CD14-positive monocyte (primary cell): ENCODE measurements around the gene MRTFB. TPM values are rescaled to one million over a fixed set of nuclear protein-coding genes. Genes with fewer than 3 reads are reported as not detected.

Experiments
- DNase-seq, 3 donors: peaks; one replicate each; pipeline ENCODE4 v3.0.0-alpha.2; 2011 to 2022
- H2AFZ ChIP-seq: 2 replicates; pipeline ENCODE4 v1.6.0; 2012; ENCODE audit warnings: mild to moderate bottlenecking, low read depth, low read length, inconsistent platforms; ENCODE audit not compliant: insufficient read depth, poor library complexity, severe bottlenecking
- H3K27ac ChIP-seq, 2 donors: 1 replicate in 1 of 2; 2 replicates in 1 of 2; pipeline ENCODE4 v1.5.1; 2012 to 2013; ENCODE audit warnings: low read length in 2 of 2, control low read depth in 1 of 2, inconsistent platforms in 1 of 2, low read depth in 1 of 2, mild to moderate bottlenecking in 1 of 2
- H3K27me3 ChIP-seq, 2 donors: one replicate each; pipeline versions ENCODE4 v1.6.0 to v1.6.1; 2011 to 2013; ENCODE audit warnings: low read length in 2 of 2; ENCODE audit not compliant: control insufficient read depth in 2 of 2, insufficient read depth in 2 of 2
- H3K36me3 ChIP-seq, 2 donors: replicated peaks in 1 of 2; 1 replicate in 1 of 2; 2 replicates in 1 of 2; pipeline versions ENCODE4 v1.5.1 to v1.6.1; 2012 to 2013; ENCODE audit warnings: low read length in 2 of 2, control low read depth in 1 of 2, inconsistent platforms in 1 of 2, mild to moderate bottlenecking in 1 of 2; ENCODE audit not compliant: insufficient read depth in 2 of 2, control insufficient read depth in 1 of 2
- H3K4me1 ChIP-seq, 2 donors: 1 replicate in 1 of 2; 2 replicates in 1 of 2; pipeline versions ENCODE4 v1.5.1 to v1.6.1; 2012 to 2013; ENCODE audit warnings: low read length in 2 of 2, control low read depth in 1 of 2, inconsistent platforms in 1 of 2, mild to moderate bottlenecking in 1 of 2, moderate library complexity in 1 of 2; ENCODE audit not compliant: insufficient read depth in 2 of 2, control insufficient read depth in 1 of 2
- H3K4me2 ChIP-seq: replicated peaks from 2 replicates; pipeline ENCODE3; 2012; ENCODE audit warnings: low read length, moderate library complexity, mild to moderate bottlenecking; ENCODE audit not compliant: poor library complexity, severe bottlenecking; ENCODE audit errors: extremely low read depth
- H3K4me3 ChIP-seq, 3 experiments: fragments of 200-600 bp in 1 of 3; sonication (generic) in 1 of 3; replicated peaks in 1 of 3; 1 replicate in 2 of 3; 2 replicates in 1 of 3; pipeline ENCODE4 v1.5.1; 2011 to 2013; ENCODE audit warnings: low read length in 3 of 3, mild to moderate bottlenecking in 3 of 3, control low read depth in 2 of 3, low read depth in 2 of 3, inconsistent platforms in 1 of 3, moderate library complexity in 1 of 3
- H3K79me2 ChIP-seq: 2 replicates; pipeline ENCODE4 v1.6.0; 2012; ENCODE audit warnings: mild to moderate bottlenecking, control low read depth, inconsistent platforms, low read length, moderate library complexity; ENCODE audit not compliant: insufficient read depth
- H3K9ac ChIP-seq: 2 replicates; pipeline ENCODE4 v1.6.0; 2017; ENCODE audit warnings: low read length, mild to moderate bottlenecking; ENCODE audit not compliant: insufficient read depth, poor library complexity, severe bottlenecking
- H3K9me3 ChIP-seq, 2 donors: replicated peaks in 1 of 2; 1 replicate in 1 of 2; 2 replicates in 1 of 2; pipeline versions ENCODE4 v1.5.1 to v1.6.1; 2012 to 2013; ENCODE audit warnings: low read length in 2 of 2, control low read depth in 1 of 2; ENCODE audit not compliant: control insufficient read depth in 1 of 2, insufficient read depth in 1 of 2
- H4K20me1 ChIP-seq: 2 replicates; pipeline ENCODE4 v1.6.0; 2012; ENCODE audit warnings: mild to moderate bottlenecking, low read length, control low read depth, moderate library complexity; ENCODE audit not compliant: insufficient read depth
- H3K27ac Mint-ChIP-seq, 7 donors: one replicate each; pipeline ENCODE4 v1.8.0; 2020; ENCODE audit warnings: mild to moderate bottlenecking in 7 of 7, mixed read lengths in 7 of 7, moderate library complexity in 6 of 7, inconsistent platforms in 2 of 7
- H3K27me3 Mint-ChIP-seq, 3 donors: one replicate each; pipeline ENCODE4 v1.8.0; 2021 to 2022; ENCODE audit warnings: low read depth in 3 of 3, mild to moderate bottlenecking in 3 of 3, mixed read lengths in 3 of 3, moderate library complexity in 3 of 3, inconsistent platforms in 1 of 3
- H3K36me3 Mint-ChIP-seq, 2 donors: one replicate each; pipeline ENCODE4 v1.8.0; 2020; ENCODE audit warnings: mixed read lengths in 2 of 2, inconsistent platforms in 1 of 2, mild to moderate bottlenecking in 1 of 2
- H3K4me1 Mint-ChIP-seq: one replicate; pipeline ENCODE4 v1.8.0; 2020; ENCODE audit warnings: mild to moderate bottlenecking, mixed read lengths
- H3K4me3 Mint-ChIP-seq, 2 donors: one replicate each; pipeline ENCODE4 v1.8.0; 2020; ENCODE audit warnings: mild to moderate bottlenecking in 2 of 2, mixed read lengths in 2 of 2, moderate library complexity in 1 of 2
- H3K9me3 Mint-ChIP-seq, 7 donors: one replicate each; pipeline ENCODE4 v1.8.0; 2020 to 2022; ENCODE audit warnings: mixed read lengths in 7 of 7, mild to moderate bottlenecking in 6 of 7, moderate library complexity in 6 of 7, inconsistent platforms in 2 of 7
- intact Hi-C, 2 donors: fragments of 100-400 bp; cut with micrococcal nuclease; formaldehyde crosslinking; loops; one replicate each; pipeline versions ENCODE4 v1.15.0 to v1.15.1; 2023
- polyA plus RNA-seq, 3 donors: library from polyadenylated mRNA; depleted of rRNA in 1 of 3; unstranded in 2 of 3; stranded (reverse) in 1 of 3; fragments of 300-500 nt in 2 of 3; fragments of >200 nt in 1 of 3; fragmentation: Illumina TruSeq in 2 of 3; gene quantifications; 1 replicate in 2 of 3; 2 replicates in 1 of 3; pipeline ENCODE4 v1.2.3, GENCODE V29; 2012 to 2021
- TF ChIP-seq, protein P1 (sequence below): fragments of 200-600 bp; IDR thresholded peaks from one replicate; pipeline ENCODE4 v1.8.0; 2022; ENCODE audit warnings: antibody characterized with exemption, mild to moderate bottlenecking

MRTFB gene
- polyA plus RNA-seq, 3 donors = 0.69 to 1.4 (median 0.87) TPM

DNA sequence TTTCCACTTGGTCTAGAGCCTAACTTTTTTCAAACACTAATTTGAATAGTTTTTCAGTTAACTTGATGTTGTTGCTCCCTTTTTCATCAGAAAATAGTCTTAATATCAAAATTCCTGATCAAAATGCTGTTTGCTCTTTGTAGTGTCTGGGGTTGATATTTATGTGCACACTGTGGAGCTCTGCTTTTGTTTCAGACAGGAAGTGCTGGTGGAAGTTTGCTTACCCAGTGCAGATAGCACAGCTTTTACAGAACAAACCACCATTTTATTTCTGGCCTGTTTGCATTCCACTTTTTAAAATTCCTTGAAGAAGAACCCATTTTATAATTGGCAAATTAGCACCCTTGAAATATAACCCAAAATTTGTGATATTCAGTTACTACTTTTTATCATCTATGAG is 125.4 kb downstream of the MRTFB start:
- H3K27ac ChIP-seq = peak overlapping the region in 1 of 2 donors; percentile 37
- H3K27me3 ChIP-seq = no peaks in the 10 kb centered on the region
- H3K4me3 Mint-ChIP-seq = no peak overlapping the region
- TF ChIP-seq, protein P1, sequence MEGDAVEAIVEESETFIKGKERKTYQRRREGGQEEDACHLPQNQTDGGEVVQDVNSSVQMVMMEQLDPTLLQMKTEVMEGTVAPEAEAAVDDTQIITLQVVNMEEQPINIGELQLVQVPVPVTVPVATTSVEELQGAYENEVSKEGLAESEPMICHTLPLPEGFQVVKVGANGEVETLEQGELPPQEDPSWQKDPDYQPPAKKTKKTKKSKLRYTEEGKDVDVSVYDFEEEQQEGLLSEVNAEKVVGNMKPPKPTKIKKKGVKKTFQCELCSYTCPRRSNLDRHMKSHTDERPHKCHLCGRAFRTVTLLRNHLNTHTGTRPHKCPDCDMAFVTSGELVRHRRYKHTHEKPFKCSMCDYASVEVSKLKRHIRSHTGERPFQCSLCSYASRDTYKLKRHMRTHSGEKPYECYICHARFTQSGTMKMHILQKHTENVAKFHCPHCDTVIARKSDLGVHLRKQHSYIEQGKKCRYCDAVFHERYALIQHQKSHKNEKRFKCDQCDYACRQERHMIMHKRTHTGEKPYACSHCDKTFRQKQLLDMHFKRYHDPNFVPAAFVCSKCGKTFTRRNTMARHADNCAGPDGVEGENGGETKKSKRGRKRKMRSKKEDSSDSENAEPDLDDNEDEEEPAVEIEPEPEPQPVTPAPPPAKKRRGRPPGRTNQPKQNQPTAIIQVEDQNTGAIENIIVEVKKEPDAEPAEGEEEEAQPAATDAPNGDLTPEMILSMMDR = no peak
- peaks cover 37% of the 10 kb centered on the region for H3K4me1 Mint-ChIP-seq
- H3K4me3 ChIP-seq = no peak overlapping the region
- H3K27ac Mint-ChIP-seq = peak overlapping the region in 3 of 7 donors; percentile 11 to 49 (median 13)
- H3K4me1 ChIP-seq = peaks cover 25 to 35% of the 10 kb centered on the region in 2 donors
- no peaks in the 10 kb centered on the region for H3K79me2 ChIP-seq
- H3K27me3 Mint-ChIP-seq = peaks cover 0 to 2% (median 0%) of the 10 kb centered on the region in 3 donors
- H3K36me3 ChIP-seq = no peaks in the 10 kb centered on the region
- H3K9me3 ChIP-seq = no peaks in the 10 kb centered on the region
- peaks cover 0 to 1% (median 0%) of the 10 kb centered on the region in 7 donors for H3K9me3 Mint-ChIP-seq
- no peak for DNase-seq
- no peaks in the 10 kb centered on the region for H3K36me3 Mint-ChIP-seq
- intact Hi-C loops = no loop called here
- no peak overlapping the region for H3K9ac ChIP-seq
- no peaks in the 10 kb centered on the region for H4K20me1 ChIP-seq
- H3K4me2 ChIP-seq = no peak overlapping the region
- H2AFZ ChIP-seq = peak overlapping the region; percentile 41

DNA sequence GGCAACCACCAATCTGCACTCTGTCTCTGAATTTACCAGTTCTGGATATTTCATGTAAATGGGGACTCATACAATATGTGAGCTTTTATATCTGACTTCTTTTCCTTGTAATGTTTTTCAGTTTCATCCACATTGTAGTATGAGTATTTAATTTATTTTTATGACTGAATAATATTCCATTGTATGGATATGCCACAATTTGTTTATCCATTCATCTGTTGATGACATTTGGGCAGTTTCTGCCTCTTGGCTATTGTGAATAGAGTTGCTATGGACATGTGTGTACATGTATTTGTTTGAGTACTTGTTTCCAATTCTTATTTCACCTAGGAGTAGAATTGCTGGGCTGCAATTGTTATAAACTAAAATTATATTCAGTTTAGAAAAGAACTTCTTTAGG is 126.9 kb downstream of the MRTFB start:
- peak overlapping the region in 2 of 7 donors; percentile 26 to 47 for H3K27ac Mint-ChIP-seq
- TF ChIP-seq, protein P1 = no peak
- Histone ChIP-seq H3K4me2 (peak overlapping the region; percentile 36), H3K9ac (no peak overlapping the region), H3K4me3 (no peak overlapping the region), H2AFZ (no peak overlapping the region), H3K9me3 (no peaks in the 10 kb centered on the region), H3K79me2 (no peaks in the 10 kb centered on the region), H3K27me3 (no peaks in the 10 kb centered on the region), H4K20me1 (no peaks in the 10 kb centered on the region), H3K36me3 (no peaks in the 10 kb centered on the region), H3K4me1 (peaks cover 25 to 35% of the 10 kb centered on the region in 2 donors), H3K27ac (peak overlapping the region in 1 of 2 donors; percentile 51)
- H3K36me3 Mint-ChIP-seq = no peaks in the 10 kb centered on the region
- H3K4me3 Mint-ChIP-seq = no peak overlapping the region
- peaks cover 38% of the 10 kb centered on the region for H3K4me1 Mint-ChIP-seq
- H3K9me3 Mint-ChIP-seq = no peaks in the 10 kb centered on the region
- peaks cover 0 to 2% (median 0%) of the 10 kb centered on the region in 3 donors for H3K27me3 Mint-ChIP-seq
- DNase-seq = no peak
- intact Hi-C loops = no loop called here
